ENCODE measurements around the gene HSPBAP1. TPM values are rescaled to one million over a fixed set of nuclear protein-coding genes. Genes with fewer than 3 reads are reported as not detected.
"Not testable (repeated sequence)": the region's sequence is repeated elsewhere in the genome, so short reads cannot be mapped to it uniquely, and the experiment has no call there.

The HSPBAP1 gene
- total RNA-seq, 2 donors from 2014 or later = 4.1 to 9.3 TPM

DNA sequence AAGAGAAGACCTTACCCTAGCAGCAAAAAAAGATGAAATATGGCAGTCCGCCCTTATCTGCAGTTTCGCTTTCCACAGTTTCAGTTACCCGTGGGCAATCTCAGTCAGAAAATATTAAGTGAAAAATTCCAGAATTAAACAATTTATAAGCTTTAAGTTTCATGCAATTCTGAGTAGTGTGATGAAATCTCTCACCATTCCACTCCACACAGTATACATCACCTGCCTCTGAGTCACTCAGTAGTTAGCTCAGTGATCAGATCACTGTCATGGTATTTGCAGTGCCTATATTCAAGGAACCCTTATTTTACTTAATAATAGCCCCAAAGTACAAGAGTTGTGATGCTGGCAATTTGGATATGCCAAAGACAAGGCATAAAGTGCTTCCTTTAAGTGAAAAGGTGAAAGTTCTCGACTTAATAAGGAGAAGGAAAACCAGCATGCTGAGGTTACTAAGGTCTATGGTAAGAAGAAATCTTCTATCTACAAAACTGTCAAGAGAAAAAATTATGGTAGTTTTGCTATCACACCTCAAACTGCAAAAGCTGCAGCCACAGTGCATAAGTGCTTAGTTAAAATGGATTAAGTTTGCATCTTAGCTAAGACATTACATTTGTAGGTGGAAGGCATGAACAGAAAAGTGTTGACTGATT lies 48.1 kb downstream of the HSPBAP1 start:
- no peak overlapping the region for H3K4me3 ChIP-seq

DNA sequence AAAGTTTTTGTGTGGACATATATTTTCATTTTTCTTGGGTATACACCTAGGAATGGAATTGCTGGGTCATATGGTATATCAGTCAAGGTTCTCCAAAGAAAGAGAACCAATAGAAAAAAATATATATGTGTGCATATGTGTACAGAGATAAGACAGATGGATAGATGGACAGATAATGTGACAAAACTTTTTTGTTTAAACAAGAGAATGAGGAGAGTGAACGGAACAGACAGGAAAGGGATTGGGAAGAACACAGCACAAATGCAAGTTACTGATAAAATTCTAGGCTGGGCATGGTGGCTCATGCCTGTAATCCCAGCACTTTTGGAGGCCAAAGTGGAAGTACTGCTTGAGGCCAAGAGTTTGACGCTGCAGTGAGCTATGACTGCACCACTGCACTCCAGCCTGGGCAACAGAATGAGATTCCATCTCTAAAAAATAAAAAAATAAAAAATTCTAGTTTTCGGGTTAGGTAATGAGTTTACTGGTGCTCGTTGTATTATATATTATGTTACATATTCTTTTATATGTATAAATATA lies 50.0 kb downstream of the HSPBAP1 start:
- DNase-seq (ENCODE audit: low spot score) = no peak
- Histone ChIP-seq H3K27me3 (replicated peaks; ENCODE audit: insufficient read depth) (no peaks in the 10 kb centered on the region), H3K27ac (no peak overlapping the region), H3K4me1 (replicated peaks) (no peaks in the 10 kb centered on the region), H3K36me3 (no peaks in the 10 kb centered on the region), H3K4me3 (no peak overlapping the region), H3K9me3 (no peaks in the 10 kb centered on the region)
- TF ChIP-seq POLR2A (IDR thresholded peaks at IDR 0.05) (no peak), POLR2AphosphoS5 (IDR thresholded peaks at IDR 0.05) (no peak)
- TF ChIP-seq, protein P1, sequence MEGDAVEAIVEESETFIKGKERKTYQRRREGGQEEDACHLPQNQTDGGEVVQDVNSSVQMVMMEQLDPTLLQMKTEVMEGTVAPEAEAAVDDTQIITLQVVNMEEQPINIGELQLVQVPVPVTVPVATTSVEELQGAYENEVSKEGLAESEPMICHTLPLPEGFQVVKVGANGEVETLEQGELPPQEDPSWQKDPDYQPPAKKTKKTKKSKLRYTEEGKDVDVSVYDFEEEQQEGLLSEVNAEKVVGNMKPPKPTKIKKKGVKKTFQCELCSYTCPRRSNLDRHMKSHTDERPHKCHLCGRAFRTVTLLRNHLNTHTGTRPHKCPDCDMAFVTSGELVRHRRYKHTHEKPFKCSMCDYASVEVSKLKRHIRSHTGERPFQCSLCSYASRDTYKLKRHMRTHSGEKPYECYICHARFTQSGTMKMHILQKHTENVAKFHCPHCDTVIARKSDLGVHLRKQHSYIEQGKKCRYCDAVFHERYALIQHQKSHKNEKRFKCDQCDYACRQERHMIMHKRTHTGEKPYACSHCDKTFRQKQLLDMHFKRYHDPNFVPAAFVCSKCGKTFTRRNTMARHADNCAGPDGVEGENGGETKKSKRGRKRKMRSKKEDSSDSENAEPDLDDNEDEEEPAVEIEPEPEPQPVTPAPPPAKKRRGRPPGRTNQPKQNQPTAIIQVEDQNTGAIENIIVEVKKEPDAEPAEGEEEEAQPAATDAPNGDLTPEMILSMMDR (IDR thresholded peaks at IDR 0.05) = no peak
- 80% methylated on average over 4 of the region's 4 CpGs for WGBS
- intact Hi-C loops (cut with DNase I) = no loop called here

More for the DNA sequence above, 48.1 kb downstream of the HSPBAP1 start:
- WGBS = 94% methylated on average over 4 of the region's 4 CpGs
- intact Hi-C loops (cut with DNase I) = no loop called here
- no peaks in the 10 kb centered on the region for H3K36me3 ChIP-seq
- DNase-seq (ENCODE audit: low spot score) = no peak
- no peak overlapping the region for H3K27ac ChIP-seq
- H3K9me3 ChIP-seq = no peaks in the 10 kb centered on the region
- H3K27me3 ChIP-seq (replicated peaks; ENCODE audit: insufficient read depth) = no peaks in the 10 kb centered on the region
- H3K4me1 ChIP-seq (replicated peaks) = no peaks in the 10 kb centered on the region
- TF ChIP-seq, protein P1 (IDR thresholded peaks at IDR 0.05) = no peak
- TF ChIP-seq POLR2AphosphoS5 (IDR thresholded peaks at IDR 0.05) = no peak

DNA sequence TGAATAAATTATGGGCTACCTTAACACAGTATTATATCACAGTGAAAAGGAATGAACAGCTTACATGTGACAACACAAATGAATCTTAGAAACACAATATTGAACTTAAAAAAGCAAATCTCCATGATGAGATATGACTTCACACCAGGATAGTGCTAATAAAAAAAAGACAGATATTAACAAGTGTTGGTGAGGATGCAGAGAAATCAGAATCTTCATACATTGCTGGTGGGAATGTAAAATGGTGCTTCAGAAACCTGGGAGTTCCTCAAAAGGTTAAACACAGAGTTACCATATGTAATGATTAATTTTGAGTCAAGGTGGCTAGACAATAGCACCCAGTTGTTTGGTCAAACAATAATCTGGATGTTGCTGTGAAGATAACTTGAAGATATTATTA lies 51.4 kb downstream of the HSPBAP1 start:
- Histone ChIP-seq H3K4me3 (no peak overlapping the region), H3K27me3 (replicated peaks; ENCODE audit: insufficient read depth) (no peaks in the 10 kb centered on the region), H3K9me3 (no peaks in the 10 kb centered on the region), H3K27ac (no peak overlapping the region), H3K36me3 (no peaks in the 10 kb centered on the region), H3K4me1 (replicated peaks) (no peaks in the 10 kb centered on the region)
- no peak for DNase-seq (ENCODE audit: low spot score)
- TF ChIP-seq POLR2AphosphoS5 (IDR thresholded peaks at IDR 0.05) (no peak), POLR2A (IDR thresholded peaks at IDR 0.05) (no peak)
- TF ChIP-seq, protein P1 (IDR thresholded peaks at IDR 0.05) = no peak
- intact Hi-C loops (cut with DNase I) = no loop called here

DNA sequence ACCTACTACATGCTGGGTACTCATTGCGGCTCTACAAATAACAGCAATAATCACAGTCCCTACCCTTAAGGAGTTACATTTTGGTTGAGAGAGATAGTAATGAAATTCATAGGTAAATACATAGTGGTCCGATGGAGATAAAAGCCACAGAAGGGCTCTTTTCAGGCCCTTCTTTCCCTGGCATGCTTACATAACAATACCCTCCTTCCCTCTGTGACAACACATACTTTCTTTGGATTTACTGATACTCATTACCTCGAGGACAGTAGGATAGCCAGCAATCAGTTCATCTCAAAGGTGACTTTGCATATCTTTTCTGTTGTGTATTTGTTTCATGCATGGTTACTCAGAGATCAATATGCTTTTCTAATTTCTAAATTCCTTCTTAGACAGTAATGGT lies 54.5 kb downstream of the HSPBAP1 start:
- Histone ChIP-seq H3K27ac (no peak overlapping the region), H3K27me3 (replicated peaks; ENCODE audit: insufficient read depth) (no peaks in the 10 kb centered on the region), H3K4me1 (replicated peaks) (no peaks in the 10 kb centered on the region), H3K4me3 (no peak overlapping the region), H3K9me3 (no peaks in the 10 kb centered on the region), H3K36me3 (no peaks in the 10 kb centered on the region)
- intact Hi-C loops (cut with DNase I) = no loop called here
- WGBS = 90% methylated on average over 3 of the region's 3 CpGs
- TF ChIP-seq POLR2AphosphoS5 (IDR thresholded peaks at IDR 0.05) (no peak), POLR2A (IDR thresholded peaks at IDR 0.05) (no peak)
- TF ChIP-seq, protein P1 (IDR thresholded peaks at IDR 0.05) = no peak
- DNase-seq (ENCODE audit: low spot score) = no peak

DNA sequence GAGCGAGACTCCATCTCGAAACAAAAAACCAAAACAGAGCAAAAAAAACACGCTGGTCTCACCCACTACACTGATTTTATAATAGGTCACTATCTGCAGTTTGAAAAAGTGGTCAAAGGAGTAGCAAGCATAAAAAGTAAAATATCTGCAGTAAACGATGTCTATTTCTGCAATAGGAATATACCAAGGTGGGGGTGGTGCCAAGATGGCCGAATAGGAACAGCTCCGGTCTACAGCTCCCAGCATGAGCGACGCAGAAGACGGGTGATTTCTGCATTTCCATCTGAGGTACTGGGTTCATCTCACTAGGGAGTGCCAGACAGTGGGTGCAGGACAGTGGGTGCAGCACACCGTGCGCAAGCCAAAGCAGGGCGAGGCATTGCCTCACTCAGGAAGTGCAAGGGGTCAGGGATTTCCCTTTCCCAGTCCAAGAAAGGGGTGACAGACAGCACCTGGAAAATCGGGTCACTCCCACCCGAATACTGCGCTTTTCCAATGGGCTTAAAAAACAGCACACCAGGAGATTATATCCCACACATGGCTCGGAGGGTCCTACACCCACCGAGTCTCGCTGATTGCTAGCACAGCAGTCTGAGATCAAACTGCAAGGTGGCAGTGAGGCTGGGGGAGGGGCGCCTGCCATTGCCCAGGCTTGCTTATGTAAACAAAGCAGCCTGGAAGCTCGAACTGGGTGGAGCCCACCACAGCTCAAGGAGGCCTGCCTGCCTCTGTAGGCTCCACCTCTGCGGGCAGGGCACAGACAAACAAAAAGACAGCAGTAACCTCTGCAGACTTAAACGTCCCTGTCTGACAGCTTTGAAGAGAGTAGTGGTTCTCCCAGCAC lies 60.7 kb downstream of the HSPBAP1 start:
- H3K4me1 ChIP-seq (replicated peaks); H3K9me3 ChIP-seq; intact Hi-C loops (cut with DNase I); H3K36me3 ChIP-seq; H3K27ac ChIP-seq; DNase-seq (ENCODE audit: low spot score); H3K27me3 ChIP-seq (replicated peaks; ENCODE audit: insufficient read depth); H3K4me3 ChIP-seq: not testable (repeated sequence)
- 89% methylated on average over 21 of the region's 22 CpGs for WGBS
